GM18867 (cell line): Measurements from ENCODE around the gene TLR9.
"Not testable (repeated sequence)": the region's sequence is repeated elsewhere in the genome, so short reads cannot be mapped to it uniquely, and the experiment has no call there.

ENCODE experiments used
- ATAC-seq: cut with Tn5 transposase; IDR thresholded peaks from one replicate; pipeline ENCODE4 v1.9.1; 2021; ENCODE audit warnings: mild to moderate bottlenecking, moderate library complexity; ENCODE audit not compliant: unreplicated experiment

Gene TLR9

GRCh38 chr3:52225452-52226228 is at the start of gene TLR9:
TLR9 (minus strand) TSS chr3:52225645; CDS start chr3:52225529, 116 bp downstream.
- peak; percentile 73 for ATAC-seq

- not testable (repeated sequence) for ATAC-seq
Observed at GRCh38 chr3:52274781-52275180, 49.3 kb upstream of the TLR9 start.

- ATAC-seq = no peak
Observed at GRCh38 chr3:52272831-52273230, 47.4 kb upstream of the TLR9 start.

- ATAC-seq = not testable (repeated sequence)
Observed at GRCh38 chr3:52272172-52272571, 46.7 kb upstream of the TLR9 start.

- ATAC-seq = no peak
Observed at GRCh38 chr3:52270252-52270754, 44.9 kb upstream of the TLR9 start.

- ATAC-seq = no peak
Observed at GRCh38 chr3:52269776-52270175, 44.3 kb upstream of the TLR9 start.

- ATAC-seq = no peak
Observed at GRCh38 chr3:52268036-52268435, 42.6 kb upstream of the TLR9 start.

DNA sequence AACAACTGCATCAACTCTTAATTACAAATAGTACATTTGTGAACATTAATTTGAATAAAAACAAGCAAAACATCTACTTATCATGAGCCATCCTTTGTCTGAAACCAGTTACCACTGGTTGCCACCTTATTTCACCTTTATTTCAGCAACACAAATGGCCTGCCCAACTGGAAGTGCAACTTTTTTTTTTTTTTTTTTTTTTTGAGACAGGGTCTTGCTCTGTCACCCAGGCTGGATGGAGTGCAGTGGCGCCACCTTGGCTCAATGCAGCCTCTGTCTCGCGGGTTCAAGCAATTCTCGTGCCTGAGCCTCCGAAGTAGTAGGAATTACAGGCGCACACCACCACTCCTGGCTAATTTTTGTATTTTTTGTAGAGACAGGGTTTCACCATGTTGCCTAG is 39.9 kb upstream of the TLR9 start:
- no peak for ATAC-seq

DNA sequence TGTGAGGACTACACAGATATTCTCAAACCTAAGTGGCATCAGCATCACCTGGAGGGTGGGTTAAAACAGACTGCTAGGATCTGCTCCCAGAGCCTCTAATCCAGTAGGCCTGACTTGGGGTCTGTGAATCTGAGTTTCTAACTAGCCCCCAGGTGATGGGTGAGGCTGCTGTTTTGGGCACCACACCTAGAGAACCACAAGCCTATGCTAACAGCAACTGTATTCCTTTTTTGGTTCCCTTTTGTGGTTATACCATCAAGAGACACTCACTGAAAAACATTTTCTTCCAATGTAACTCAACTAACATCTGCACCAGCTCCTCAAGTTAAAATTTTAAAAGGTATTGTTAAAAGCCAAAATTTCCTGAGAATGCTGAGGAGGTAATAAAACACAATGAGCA is 37.0 kb upstream of the TLR9 start:
- ATAC-seq = no peak

GRCh38 chr3:52259448-52259847 is 34.0 kb upstream of the TLR9 start:
- no peak for ATAC-seq

GRCh38 chr3:52259035-52259434 is 33.6 kb upstream of the TLR9 start:
- no peak for ATAC-seq

GRCh38 chr3:52257911-52258310 is 32.5 kb upstream of the TLR9 start:
- ATAC-seq = no peak

GRCh38 chr3:52256622-52257021 is 31.2 kb upstream of the TLR9 start:
- no peak for ATAC-seq

DNA sequence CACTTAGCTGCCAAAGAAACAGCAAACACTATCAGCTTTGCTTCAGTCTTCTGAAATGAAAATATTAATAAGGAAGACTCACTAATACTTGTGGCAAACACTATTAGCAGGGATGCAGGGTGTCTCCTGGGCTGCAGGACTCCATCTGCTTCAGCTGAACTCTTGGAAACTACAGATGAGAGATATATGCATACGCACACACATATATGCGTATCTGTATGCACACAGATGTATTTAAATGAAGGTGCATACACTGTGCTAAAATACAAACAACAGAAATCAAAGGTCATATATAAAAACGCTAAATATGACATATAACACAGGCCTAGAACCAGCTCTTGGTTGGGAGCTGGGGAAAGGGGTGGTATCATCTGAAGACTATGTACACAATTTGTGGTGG is 30.7 kb upstream of the TLR9 start:
- ATAC-seq = no peak

- ATAC-seq = no peak
Observed at GRCh38 chr3:52254608-52255007, 29.2 kb upstream of the TLR9 start.

DNA sequence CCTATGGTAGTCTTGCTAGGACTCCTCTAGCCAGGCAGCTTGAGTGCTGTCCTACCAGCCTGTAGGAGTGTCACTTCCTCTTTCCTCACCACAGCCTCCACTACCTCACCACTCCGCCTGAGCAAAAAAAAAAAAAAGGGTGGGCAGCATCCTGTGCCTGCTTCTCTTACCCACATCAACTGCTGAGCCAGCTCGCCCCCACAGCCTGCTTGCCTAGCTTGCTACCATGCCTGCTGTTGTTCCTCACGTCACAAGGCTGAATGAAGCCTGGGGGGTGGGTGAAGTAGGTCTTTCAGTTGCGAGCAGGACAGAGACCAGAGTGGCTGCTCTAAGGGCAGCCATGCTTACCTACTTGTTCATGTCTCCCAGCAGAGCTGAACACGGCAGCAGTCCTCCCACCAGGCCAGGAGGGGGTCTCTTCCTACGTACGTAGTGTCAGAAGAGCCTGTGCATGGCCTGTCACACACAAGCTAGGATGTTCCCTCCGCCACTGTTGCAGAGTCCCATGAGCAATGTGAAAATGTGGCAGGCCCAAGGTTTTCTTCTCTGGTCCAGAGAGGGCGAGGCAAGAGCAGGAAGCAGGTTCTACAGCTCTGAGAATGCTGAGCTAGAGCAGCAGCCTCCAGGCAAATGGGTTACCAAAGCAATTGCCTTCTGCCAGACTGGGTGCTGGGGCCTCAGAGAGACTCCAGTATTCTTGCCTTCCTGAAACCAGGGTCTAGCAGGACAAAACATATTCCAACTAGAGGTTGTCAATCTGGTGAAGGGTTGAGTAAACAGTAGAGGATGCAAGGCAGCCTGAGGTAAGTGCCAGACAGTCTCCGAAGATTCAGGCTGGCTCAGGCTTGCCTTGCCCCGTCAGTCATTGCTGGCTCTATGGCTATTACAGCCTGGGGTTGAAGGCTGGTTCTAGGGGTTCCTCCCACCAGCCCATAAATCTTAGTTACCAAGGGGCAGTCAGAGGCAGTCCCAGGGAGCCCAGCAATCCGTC is 28.2 kb upstream of the TLR9 start:
- ATAC-seq = peak; percentile 91

- ATAC-seq = no peak
Observed at GRCh38 chr3:52250122-52250521, 24.7 kb upstream of the TLR9 start.

- no peak for ATAC-seq
Observed at GRCh38 chr3:52249683-52250082, 24.2 kb upstream of the TLR9 start.

- no peak for ATAC-seq
Observed at GRCh38 chr3:52248816-52249547, 23.5 kb upstream of the TLR9 start.

DNA sequence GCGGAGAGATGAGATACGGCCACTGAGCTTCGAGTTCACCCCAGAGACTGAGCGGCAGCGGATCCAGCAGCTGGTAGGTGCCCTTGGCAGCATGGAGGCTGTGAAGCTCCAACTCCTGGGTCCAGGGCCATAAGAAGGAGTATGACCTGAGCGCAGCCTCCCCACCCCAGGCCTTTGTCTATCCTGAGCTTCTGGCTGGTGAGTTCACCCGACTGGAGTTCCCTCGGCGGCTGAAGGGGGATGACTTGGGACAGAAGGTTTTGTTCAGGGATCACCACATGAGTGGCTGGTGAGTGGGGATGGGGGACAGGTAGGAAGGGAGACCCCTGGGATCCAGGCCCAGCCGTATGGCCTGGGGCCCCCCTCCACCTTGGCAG is 22.7 kb upstream of the TLR9 start:
- no peak for ATAC-seq
